ENCODE measurements around the gene DDX42.
"Not testable (repeated sequence)": the region's sequence is repeated elsewhere in the genome, so short reads cannot be mapped to it uniquely, and the experiment has no call there.

The DDX42 gene

DNA sequence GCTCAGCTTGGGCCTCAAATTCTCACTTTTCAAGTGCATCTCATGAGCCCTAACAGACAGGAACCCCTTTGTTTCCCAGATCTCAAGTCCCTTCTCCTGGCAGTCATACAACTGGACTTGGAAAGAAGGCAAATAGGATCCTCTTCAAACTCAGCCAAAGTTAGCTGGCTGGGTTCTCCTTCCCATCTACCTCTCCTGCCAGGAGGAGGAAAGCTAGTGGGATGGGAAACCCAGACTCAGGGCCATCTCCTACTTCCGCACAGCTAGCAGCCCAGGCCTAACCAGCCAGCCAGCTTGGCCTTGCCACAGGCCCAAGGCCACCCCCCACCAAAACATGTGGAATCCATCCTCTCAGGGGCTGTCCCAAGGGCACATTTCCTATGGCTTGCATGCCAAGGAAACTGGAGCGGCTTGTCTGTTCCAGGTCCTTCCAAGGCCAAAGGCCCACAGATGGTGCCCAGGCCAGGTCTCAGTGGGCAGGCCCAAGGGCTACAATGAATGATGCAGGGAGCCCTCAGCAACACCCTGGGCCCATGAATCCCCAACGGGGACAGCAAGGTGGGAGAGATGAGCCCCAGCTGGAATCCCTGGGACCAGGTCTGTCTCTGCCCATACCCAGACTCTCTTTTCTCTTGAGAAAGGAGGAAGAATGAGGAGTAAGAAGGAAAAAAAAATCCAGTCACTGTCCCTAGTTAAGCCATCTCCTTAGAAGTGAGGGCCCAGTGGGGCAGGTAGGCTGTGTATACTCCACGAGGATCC lies 66.8 kb downstream of the DDX42 start:
- DNase-seq (ENCODE audit: low spot score), result no peak

DNA sequence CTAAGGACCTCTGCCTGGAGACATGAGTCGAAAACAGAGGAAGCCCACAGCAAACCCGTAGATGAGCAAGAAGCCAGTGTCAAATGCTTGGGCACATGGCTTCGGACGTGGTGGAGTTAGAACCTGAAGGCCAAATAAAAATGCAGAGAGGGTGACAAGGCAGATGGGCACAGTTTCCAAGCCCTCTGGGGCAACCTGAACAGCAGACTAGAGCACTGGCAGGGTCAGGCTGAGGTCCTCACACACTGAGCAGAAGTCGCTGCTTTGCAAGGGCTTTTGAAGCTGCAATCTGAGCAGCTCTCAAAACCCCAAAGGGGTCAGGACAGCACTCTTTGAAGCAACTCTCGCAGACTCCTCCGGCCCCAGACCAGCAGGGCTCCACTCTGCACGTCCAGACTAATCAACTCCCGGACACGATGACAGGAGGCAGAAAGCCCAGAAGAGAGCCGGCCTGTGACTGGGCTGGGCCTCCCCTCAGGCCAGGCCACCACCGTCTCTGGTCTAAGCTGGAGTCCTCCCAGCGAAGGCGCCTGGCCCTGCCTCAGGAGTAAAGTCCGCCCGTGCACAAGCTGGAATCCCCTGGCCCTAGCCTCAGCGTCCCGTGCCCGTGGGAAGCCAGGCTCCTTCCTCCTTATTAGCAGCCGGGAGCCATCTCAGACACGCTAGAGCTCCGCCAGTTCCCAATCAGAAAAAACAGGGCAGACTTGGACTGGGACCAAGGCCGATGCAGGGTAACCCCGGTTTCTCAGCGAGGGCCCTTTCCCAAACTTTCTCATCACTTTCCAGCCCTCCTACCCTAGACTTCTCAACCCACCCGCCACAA lies 67.6 kb downstream of the DDX42 start:
- DNase-seq (ENCODE audit: low spot score), result peak; percentile 36

DNA sequence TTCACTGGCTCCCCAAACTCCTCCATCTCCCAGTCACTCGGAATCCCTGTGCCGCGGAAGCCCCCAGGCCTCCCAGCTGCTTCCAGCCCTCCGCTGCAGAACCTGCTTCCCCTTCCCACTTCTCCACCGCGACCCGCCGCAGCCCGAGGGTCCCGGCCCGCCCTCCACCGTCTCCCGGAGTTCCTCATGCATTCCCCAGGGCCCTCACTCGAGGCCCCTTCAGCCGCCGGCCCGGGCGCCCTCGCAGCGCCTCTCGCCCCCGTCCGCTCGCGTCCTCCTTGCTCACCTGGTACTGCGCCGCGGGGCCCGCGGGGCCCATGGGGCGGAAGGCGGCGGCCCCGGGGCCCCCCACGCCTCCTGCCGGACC lies 68.2 kb downstream of the DDX42 start:
- DNase-seq (ENCODE audit: low spot score), result no peak

DNA sequence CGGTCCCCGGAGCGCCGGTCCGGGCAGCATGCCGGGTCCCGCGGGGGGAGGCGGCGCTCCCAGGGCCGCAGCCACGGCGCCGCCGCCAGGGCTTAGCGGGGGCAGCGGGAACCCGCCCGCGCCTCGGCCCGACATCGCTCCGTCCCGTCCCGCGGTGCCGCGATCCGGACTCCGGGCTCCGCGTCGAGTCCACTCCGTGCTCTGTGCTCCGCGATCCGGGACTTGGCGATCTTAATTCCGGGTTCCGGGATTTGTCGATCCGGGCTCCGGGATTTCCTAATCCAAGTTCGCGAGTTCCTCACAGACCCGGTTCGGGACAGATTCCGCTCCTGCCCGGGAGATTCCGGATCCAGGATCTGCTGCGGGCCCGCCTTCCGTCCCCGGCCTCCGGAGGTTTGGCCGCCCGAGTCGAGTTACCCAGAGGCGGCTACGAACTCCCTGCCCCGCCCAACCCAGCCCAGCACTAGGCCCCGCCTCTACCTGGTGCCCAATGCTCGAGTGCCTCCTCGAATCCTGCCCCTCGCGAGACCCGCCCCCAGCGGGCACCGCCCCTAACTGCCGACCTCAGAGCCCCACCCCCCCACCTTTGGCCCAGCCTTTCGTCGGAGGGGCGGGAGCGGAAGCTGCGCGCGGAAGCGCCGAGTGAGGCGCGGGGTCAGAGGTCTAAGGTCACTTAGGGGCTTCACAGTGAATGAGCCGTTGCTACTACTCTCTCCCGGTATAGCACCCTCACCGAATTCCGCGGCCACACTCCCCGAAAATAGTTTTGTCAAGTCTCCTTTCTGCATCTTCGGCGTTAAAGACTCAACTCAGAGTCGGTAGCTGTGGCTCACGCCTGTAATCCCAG lies 68.8 kb downstream of the DDX42 start, which contains the start of gene SMARCD2:
Gene SMARCD2 (minus strand): TSS at position 146 of the 847 bp plus-strand sequence. CDS start 11 bp downstream, at position 135.
- DNase-seq (ENCODE audit: low spot score), result peak; percentile 97

DNA sequence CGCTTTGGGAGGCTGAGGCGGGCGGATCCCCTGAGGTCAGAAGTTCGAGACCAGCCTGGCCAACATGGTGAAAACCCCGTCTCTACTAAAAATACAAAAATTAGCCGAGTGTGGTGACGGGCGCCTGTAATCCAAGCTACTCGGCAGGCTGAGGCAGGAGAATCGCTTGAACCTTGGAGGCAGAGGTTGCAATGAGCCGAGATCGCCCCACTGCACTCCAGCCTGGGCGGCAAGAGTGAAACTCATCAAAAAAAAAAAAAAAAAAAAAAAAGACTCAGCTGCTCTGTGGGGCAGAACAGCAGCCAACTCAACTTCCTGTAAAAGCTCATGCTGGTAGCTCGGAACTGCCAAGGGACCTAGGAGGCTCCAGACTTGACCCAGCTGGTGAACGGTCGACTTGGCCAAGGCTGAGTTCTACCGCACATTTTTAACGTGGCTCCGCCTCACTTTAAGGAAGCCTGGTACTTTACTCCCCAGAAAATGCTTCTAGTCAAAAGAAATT lies 69.5 kb downstream of the DDX42 start:
- not testable (repeated sequence) for DNase-seq (ENCODE audit: low spot score)

DNA sequence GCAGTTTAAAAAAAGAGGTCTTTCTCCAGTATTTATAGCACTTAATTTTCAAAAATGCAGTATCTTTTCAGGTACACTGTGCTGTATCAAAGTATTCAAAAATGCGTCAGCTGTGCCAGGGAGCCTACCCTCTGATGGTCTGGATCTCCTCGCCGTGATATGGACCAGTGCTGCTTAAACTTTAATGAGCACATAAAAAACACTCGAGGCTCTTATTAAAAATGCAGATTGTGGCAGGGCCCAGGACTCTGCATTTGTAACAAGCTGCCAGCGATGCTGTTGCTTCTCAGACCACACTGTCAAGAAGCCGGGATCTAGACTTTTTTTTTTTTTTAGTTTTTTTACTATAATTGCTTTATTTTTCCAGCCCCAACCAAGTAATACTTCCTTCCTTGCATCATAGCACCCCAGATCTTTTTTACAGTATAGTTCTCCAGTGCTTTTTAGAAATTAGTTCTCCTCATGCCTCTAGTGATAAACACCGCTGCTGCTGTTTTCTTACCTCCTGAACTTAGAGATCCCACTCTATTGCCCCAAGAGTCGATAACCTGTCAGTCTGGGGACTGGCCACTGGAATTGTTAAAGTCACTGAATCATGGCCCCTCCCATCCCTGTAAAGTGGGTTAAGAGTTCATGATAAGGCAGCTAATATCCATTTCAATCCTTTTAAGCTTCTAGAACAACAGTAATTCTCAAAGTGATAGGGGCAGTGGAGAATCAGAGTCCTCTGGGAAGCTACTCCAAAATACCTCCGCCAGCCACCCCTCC lies 70.1 kb downstream of the DDX42 start:
- no peak for DNase-seq (ENCODE audit: low spot score)

DNA sequence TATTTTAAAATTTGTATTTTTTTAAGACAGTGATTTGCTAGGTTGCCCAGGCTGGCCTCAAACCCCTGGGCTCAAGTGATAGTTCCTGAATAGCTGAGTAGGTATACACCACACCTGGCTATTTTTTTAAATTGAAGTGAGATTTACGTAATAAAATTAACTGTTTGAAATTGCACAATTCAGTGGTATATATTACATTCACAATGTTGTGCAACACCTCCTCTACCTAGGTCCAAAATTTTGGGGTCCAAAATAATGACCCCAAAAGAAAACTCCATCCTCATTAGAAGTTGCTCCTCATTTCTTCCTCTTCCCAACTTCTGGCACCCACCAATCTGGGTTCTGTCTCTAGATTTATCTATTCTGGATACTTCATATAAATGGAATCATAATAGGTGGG lies 71.5 kb downstream of the DDX42 start:
- DNase-seq (ENCODE audit: low spot score), result no peak

DNA sequence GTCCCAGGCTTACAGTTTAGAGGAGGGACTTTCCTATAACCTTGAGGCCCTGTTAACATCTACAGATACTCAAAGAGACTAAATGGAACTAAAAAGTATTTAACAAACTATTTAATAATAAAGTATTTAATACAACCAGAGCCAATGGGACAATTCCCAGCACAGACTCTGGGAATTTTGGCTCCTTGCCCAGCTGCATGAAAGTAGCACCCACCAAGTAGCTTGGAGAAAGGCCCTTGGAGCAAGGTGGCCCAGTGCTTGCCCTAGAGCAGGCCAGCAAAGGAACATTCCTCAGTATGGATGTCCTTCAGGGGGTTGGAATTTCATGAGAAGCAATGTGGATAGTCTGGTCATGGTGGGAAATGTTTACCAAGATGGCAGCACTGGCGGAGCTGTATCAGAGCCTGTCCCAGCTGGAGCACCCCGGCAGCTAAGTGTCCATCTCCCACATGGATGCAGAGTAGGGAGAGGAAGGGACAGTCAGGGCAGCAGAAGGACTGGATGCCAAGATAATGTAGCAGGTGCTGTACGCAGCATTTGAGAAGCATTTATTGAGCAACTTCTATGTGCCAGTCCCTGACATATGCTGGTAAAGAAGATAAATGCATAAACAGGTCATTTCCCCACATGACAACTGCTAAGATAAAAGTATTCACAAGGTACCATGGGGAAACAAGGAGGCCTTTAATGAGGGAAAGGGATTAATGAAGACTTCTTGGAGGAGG lies 73.7 kb downstream of the DDX42 start:
- no peak for DNase-seq (ENCODE audit: low spot score)

DNA sequence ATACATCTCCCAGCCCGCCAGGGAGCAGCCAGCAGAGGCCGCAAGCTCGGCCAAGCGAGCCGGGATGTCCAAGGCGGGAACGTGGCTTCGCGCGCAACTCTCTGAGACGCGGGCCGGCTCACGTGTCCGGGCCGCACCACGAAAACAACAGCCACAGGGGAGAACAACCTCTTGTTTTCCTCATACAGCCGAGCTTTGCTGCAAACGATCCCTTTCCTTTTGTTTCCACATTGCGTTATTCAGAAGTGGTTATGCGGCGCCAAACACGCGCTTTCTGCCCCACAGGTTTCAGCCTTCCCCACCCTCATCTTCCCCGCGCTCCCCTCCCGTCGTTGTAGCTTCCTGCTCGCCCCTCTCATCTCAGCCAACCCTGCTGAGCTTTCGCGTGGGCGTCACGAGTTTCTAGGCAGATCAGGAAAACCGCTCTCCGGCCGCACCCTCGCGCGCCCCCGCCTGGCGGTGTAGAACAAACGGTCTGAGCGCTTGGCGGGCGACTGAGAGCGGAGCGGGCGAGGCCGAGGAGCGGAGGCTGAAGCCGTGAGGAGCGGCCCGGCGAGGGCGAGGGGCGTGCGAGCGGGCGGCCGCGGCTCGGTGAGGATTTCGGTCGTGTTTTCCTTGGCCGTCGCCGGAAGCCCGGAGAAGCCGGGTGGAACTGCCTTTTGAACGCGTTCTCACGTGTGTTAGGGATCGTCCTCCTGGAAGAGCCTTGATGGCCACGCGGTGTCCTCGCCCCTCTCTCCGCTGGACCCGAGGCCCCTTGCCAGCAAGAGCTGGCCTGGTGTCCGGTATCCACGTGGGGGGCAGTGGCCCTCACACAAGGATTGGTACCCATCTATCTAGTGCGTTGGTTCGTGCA lies 75.1 kb downstream of the DDX42 start:
- DNase-seq (ENCODE audit: low spot score), result no peak

DNA sequence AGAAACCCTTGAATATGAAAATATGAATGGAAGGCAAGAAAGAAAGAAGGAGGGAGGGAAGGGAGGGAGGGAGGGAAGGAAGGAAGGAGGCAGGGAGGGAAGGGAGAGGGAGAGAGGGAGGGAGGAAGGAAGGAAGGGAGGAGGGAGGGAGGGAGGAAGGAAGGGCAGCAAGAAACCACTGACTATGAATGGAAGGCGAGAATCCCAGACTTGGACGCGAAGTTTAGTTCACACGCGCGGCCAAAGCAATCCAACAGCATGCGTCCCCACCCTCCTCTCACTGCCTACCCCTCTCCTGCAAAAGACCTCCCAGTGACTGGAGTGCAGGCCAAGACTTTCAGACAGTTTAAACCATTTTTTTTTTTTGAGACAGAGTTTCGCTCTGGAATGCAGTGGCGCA lies 76.4 kb downstream of the DDX42 start:
- no peak for DNase-seq (ENCODE audit: low spot score)

DNA sequence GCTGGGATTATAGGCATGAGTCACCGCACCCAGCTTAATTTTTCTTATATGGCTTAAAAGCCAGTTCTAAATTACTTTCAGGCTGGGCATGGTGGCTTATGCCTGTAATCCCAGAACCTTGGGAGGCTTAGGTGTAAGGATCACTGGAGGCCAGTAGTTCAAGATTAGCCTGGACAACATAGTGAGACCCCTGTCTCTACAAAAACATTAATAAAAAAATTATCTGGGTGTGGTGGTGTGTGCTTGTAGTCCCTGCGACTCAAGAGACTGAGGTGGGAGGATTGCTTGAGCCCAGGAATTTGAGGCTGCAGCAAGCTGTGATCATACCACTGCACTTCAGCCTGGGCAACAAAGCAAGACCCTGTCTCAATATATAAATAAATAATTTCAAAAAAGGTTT lies 79.3 kb downstream of the DDX42 start:
- DNase-seq (ENCODE audit: low spot score), result no peak

DNA sequence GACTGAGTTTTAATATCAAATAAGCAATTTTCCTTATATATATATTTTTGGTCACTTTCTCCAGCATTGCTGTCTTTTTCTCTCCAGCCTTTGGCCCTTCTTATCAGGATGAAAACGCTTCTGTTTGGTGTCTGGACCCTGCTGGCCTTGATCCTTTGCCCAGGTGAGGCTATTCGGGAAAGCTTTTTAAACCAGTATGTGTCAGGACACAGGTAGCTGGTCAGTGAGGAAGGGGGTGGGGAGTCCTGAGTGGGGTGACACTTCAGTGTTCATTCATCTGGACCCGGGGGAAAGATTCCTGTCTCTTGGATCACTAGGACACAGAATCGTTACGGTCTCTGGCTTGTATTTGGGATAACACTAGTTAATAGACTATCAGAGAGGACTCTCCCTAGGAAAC lies 80.7 kb downstream of the DDX42 start:
- no peak for DNase-seq (ENCODE audit: low spot score)

DNA sequence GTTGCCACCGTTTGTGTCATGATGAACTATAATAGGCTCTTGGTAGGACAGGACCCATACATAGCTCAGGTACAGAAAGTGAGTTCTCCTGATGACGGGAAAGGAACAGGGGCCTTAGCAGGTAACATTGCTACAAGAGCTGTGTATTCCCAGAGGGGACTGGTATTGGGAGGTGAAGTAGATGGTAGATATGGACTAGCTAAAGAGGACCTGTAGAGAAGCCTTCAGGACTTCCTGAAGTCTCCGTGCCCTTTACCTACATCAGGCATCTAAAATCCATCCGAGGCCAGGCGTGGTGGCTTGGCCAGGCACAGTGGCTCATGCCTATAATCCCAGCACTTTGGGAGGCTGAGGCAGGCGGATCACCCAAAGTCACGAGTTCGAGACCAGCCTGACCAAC lies 81.2 kb downstream of the DDX42 start:
- no peak for DNase-seq (ENCODE audit: low spot score)

DNA sequence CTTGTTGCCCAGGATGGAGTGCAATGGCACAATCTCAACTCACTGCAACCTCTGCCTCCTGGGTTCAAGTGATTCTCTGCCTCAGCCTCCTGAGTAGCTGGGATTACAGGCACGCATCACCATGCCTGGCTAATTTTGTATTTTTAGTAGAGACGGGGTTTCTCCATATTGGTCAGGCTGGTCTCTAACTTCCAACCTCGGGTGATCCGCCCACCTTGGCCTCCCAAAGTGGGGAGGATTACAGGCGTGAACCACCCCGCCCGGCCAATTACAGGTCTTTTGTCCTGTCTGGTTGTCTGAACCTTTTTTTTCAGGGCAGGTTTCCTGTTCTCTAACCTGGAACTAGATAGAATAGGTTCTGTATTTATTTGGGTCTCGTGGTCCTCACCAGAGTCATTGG lies 82.5 kb downstream of the DDX42 start:
- not testable (repeated sequence) for DNase-seq (ENCODE audit: low spot score)

DNA sequence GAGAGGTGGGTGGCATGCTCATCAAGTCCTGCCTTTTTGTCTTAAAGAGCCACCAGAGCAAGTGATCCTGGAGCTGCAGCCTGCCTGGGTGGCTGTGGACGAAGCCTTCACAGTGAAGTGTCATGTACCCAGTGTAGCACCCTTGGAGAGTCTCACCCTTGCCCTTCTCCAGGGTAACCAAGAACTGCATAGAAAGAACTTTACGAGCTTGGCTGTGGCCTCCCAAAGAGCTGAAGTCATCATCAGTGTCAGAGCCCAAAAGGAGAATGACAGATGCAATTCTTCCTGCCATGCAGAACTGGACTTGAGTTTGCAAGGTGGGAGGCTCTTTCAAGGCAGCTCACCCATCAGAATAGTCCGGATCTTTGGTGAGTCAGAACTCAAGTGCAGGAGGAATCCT lies 85.3 kb downstream of the DDX42 start:
- DNase-seq (ENCODE audit: low spot score), result no peak

DNA sequence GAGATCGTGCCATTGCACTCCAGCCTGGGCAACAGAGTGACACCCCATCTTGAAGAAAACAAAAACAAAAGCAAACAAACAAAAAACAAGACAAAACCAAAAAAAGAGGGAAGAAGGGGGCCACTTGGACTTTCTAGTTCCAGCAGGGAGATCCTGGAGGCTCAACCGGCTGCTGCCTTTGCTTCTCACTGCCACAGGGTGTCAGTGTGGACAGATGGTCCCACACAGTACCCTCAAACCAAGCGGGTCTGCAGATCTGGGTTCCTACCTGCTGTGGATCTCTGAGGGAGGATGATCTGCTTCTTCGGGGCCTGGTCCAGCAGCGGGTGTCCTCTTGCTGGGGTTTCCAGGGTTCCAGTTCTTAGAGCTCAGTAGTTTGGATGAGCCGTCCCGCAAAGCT lies 92.7 kb downstream of the DDX42 start:
- DNase-seq (ENCODE audit: low spot score), result not testable (repeated sequence)

All from HuH-7 (cell line).